ENCODE measurements around the gene ATXN1. TPM values are rescaled to one million over a fixed set of nuclear protein-coding genes. Genes with fewer than 3 reads are reported as not detected.

ATXN1 gene
- total RNA-seq, 1 experiment from 2014 or later, result 16.5 TPM

GRCh38 chr6:16539086-16539931, 222.0 kb downstream of the ATXN1 start:
- DNase-seq (ENCODE audit: unreplicated experiment), result no peak
- H3K36me3 Mint-ChIP-seq (ENCODE audit: insufficient read depth, unreplicated experiment), result no peaks in the 10 kb centered on the region
- H3K27me3 Mint-ChIP-seq (ENCODE audit: insufficient read depth, unreplicated experiment), result no peaks in the 10 kb centered on the region

GRCh38 chr6:16535564-16535963, 225.7 kb downstream of the ATXN1 start:
- intact Hi-C loops (cut with micrococcal nuclease), result no loop called here
- ChIA-PET CTCF (no interaction called here), POLR2A (interaction anchor here (0.6 to 1.4 kb wide), 2 partner anchors 10 to 226 kb away, joined by 3 to 4 read pairs; partner anchors contain the start of gene ATXN1)
- no peak overlapping the region for H3K27ac Mint-ChIP-seq (ENCODE audit: low read depth, unreplicated experiment)
- no peaks in the 10 kb centered on the region for H3K27me3 Mint-ChIP-seq (ENCODE audit: insufficient read depth, unreplicated experiment)
- no peaks in the 10 kb centered on the region for H3K9me3 Mint-ChIP-seq (ENCODE audit: unreplicated experiment)
- no peak overlapping the region for H3K4me3 Mint-ChIP-seq (ENCODE audit: unreplicated experiment)
- no TSS peak for BruUV-seq (replicated peaks)
- no peak for DNase-seq (ENCODE audit: unreplicated experiment)
- H3K36me3 Mint-ChIP-seq (ENCODE audit: insufficient read depth, unreplicated experiment), result no peaks in the 10 kb centered on the region
- H3K4me1 Mint-ChIP-seq (ENCODE audit: insufficient read depth, unreplicated experiment), result no peaks in the 10 kb centered on the region
- TF ChIP-seq CTCF (IDR thresholded peaks at IDR 0.05; ENCODE audit: unreplicated experiment), result no peak

More at GRCh38 chr6:16539086-16539931, 222.0 kb downstream of the ATXN1 start:
- no peak for TF ChIP-seq CTCF (IDR thresholded peaks at IDR 0.05; ENCODE audit: unreplicated experiment)
- Mint-ChIP-seq H3K27ac (ENCODE audit: low read depth, unreplicated experiment) (no peak overlapping the region), H3K4me1 (ENCODE audit: insufficient read depth, unreplicated experiment) (no peaks in the 10 kb centered on the region), H3K4me3 (ENCODE audit: unreplicated experiment) (no peak overlapping the region), H3K9me3 (ENCODE audit: unreplicated experiment) (no peaks in the 10 kb centered on the region)
- BruUV-seq (replicated peaks), result no TSS peak
- CTCF ChIA-PET, result no interaction called here
- POLR2A ChIA-PET, result no interaction called here
- intact Hi-C loops (cut with micrococcal nuclease), result no loop called here

GRCh38 chr6:16533721-16534136, 227.5 kb downstream of the ATXN1 start:
- no peaks in the 10 kb centered on the region for H3K36me3 Mint-ChIP-seq (ENCODE audit: insufficient read depth, unreplicated experiment)
- H3K4me1 Mint-ChIP-seq (ENCODE audit: insufficient read depth, unreplicated experiment), result no peaks in the 10 kb centered on the region
- no peaks in the 10 kb centered on the region for H3K9me3 Mint-ChIP-seq (ENCODE audit: unreplicated experiment)
- no peaks in the 10 kb centered on the region for H3K27me3 Mint-ChIP-seq (ENCODE audit: insufficient read depth, unreplicated experiment)
- BruUV-seq (replicated peaks), result no TSS peak
- no peak for TF ChIP-seq CTCF (IDR thresholded peaks at IDR 0.05; ENCODE audit: unreplicated experiment)
- no peak for DNase-seq (ENCODE audit: unreplicated experiment)
- no peak overlapping the region for H3K27ac Mint-ChIP-seq (ENCODE audit: low read depth, unreplicated experiment)
- CTCF ChIA-PET, result interaction anchor here (1.4 kb wide), 1 partner anchor 22 kb away, joined by 4 read pairs; no protein-coding TSS in a partner anchor
- POLR2A ChIA-PET, result interaction anchor here (0.8 kb wide), 1 partner anchor 190 kb away, joined by 3 read pairs; no protein-coding TSS in a partner anchor
- H3K4me3 Mint-ChIP-seq (ENCODE audit: unreplicated experiment), result no peak overlapping the region
- intact Hi-C loops (cut with micrococcal nuclease), result no loop called here

- CTCF ChIA-PET, result interaction anchor here (1.4 kb wide), 1 partner anchor 21 kb away, joined by 4 read pairs; no protein-coding TSS in a partner anchor
- no peak overlapping the region for H3K27ac Mint-ChIP-seq (ENCODE audit: low read depth, unreplicated experiment)
- DNase-seq (ENCODE audit: unreplicated experiment), result no peak
- no peaks in the 10 kb centered on the region for H3K36me3 Mint-ChIP-seq (ENCODE audit: insufficient read depth, unreplicated experiment)
- POLR2A ChIA-PET, result interaction anchor here (0.8 kb wide), 1 partner anchor 190 kb away, joined by 3 read pairs; no protein-coding TSS in a partner anchor
- no TSS peak for BruUV-seq (replicated peaks)
- no peaks in the 10 kb centered on the region for H3K27me3 Mint-ChIP-seq (ENCODE audit: insufficient read depth, unreplicated experiment)
- H3K4me3 Mint-ChIP-seq (ENCODE audit: unreplicated experiment), result no peak overlapping the region
- intact Hi-C loops (cut with micrococcal nuclease), result no loop called here
- TF ChIP-seq CTCF (IDR thresholded peaks at IDR 0.05; ENCODE audit: unreplicated experiment), result no peak
- H3K4me1 Mint-ChIP-seq (ENCODE audit: insufficient read depth, unreplicated experiment), result no peaks in the 10 kb centered on the region
- H3K9me3 Mint-ChIP-seq (ENCODE audit: unreplicated experiment), result no peaks in the 10 kb centered on the region
Measured at GRCh38 chr6:16533210-16533609, 228.1 kb downstream of the ATXN1 start.
